K562 (cell line): ENCODE results near the gene KRTAP10-8. TPM values are rescaled to one million over a fixed set of nuclear protein-coding genes. Genes with fewer than 3 reads are reported as not detected.
A peak's percentile ranks its signal among the peaks of the same experiment; 100 is the strongest.

Source experiments
- CBX1 ChIP-seq: sonication (generic); IDR thresholded peaks from 2 replicates; pipeline ENCODE4 v1.6.1; 2016; ENCODE audit warnings: antibody characterized with exemption, low read depth, mild to moderate bottlenecking
- CC2D1A ChIP-seq: fragments of 450-650 bp; IDR thresholded peaks from 2 replicates; pipeline ENCODE4 v1.6.1; 2017; ENCODE audit warnings: mild to moderate bottlenecking
- DIDO1 ChIP-seq: fragments of 450-650 bp; IDR thresholded peaks from 2 replicates; pipeline ENCODE4 v1.6.1; 2016; ENCODE audit warnings: low read depth, missing biosample characterization, missing genetic modification characterization
- ELF2 ChIP-seq: fragments of 250-450 bp; sonication (Bioruptor Pico); IDR thresholded peaks from 2 replicates; pipeline ENCODE4 v1.5.0; 2021; ENCODE audit warnings: mild to moderate bottlenecking
- GABPA ChIP-seq: fragments of 200-800 bp; sonication (Bioruptor generic); conservative IDR thresholded peaks from 2 replicates; pipeline ENCODE4 v1.6.1; 2016; ENCODE audit warnings: low read depth, missing genetic modification characterization, missing compliant biosample characterization
- MAFG ChIP-seq: fragments of 450-650 bp; conservative IDR thresholded peaks from 2 replicates; pipeline ENCODE4 v1.6.1; 2016; ENCODE audit warnings: missing genetic modification characterization, missing compliant biosample characterization
- MEIS2 ChIP-seq: fragments of 450-650 bp; IDR thresholded peaks from 2 replicates; pipeline ENCODE4 v1.6.1; 2014; ENCODE audit warnings: mild to moderate bottlenecking; ENCODE audit not compliant: partially characterized antibody
- SMAD1 ChIP-seq: fragments of 150-350 bp; IDR thresholded peaks from 2 replicates; pipeline ENCODE4 v1.6.1; 2014; ENCODE audit warnings: low read length, low read depth; ENCODE audit not compliant: partially characterized antibody
- TCF3 ChIP-seq: sonication (generic); formaldehyde crosslinking; IDR thresholded peaks from 2 replicates; pipeline ENCODE4 v1.4.0; 2020; ENCODE audit warnings: mild to moderate bottlenecking, missing genetic modification reagents
- ZFP36 ChIP-seq: fragments of 150-350 bp; IDR thresholded peaks from 2 replicates; pipeline ENCODE4 v1.6.1; 2018; ENCODE audit warnings: low read length, low read depth; ENCODE audit not compliant: partially characterized antibody
- ZNF830 ChIP-seq: fragments of 250-450 bp; sonication (Bioruptor Pico); IDR thresholded peaks from 2 replicates; pipeline ENCODE4 v1.5.0; 2021; ENCODE audit warnings: mild to moderate bottlenecking
- ZSCAN29 ChIP-seq: fragments of 450-650 bp; IDR thresholded peaks from 2 replicates; pipeline ENCODE4 v1.6.1; 2017
- polyA plus RNA-seq, 8 experiments: library from polyadenylated mRNA; depleted of rRNA in 4 of 8; stranded (reverse) in 5 of 8; unstranded in 3 of 8; fragments of >200 nt; fragmentation: Nextera tagmentation in 2 of 8; fragmentation: Illumina TruSeq in 1 of 8; extraction: Ambion mirVana in 2 of 8; extraction: Trizol in 1 of 8; gene quantifications; 2 replicates each; pipeline versions ENCODE4 v1.2.1 to v1.2.3, GENCODE V29; 2011 to 2014; ENCODE audit warnings: inconsistent platforms in 1 of 8, missing spikeins in 1 of 8
- total RNA-seq, 7 experiments: library from RNA; depleted of rRNA in 6 of 7; stranded (reverse); fragments of >200 nt in 6 of 7; fragmentation: Illumina TruSeq in 2 of 7; extraction: Trizol in 2 of 7; gene quantifications; 2 replicates each; pipeline versions ENCODE4 v1.2.1 to v1.2.3, GENCODE V29; 2011 to 2021; ENCODE audit warnings: low replicate concordance in 1 of 7
- TF ChIP-seq, protein P1 (sequence below): sonication (generic); formaldehyde crosslinking; IDR thresholded peaks from 2 replicates; pipeline ENCODE4 v1.8.0; 2023; ENCODE audit warnings: mild to moderate bottlenecking, missing genetic modification reagents
- TF ChIP-seq, protein P2 (sequence below): fragments of 250-450 bp; sonication (Bioruptor Pico); IDR thresholded peaks from 2 replicates; pipeline ENCODE4 v1.8.0; 2022; ENCODE audit warnings: inconsistent platforms, mild to moderate bottlenecking, moderate library complexity, borderline replicate concordance
- TF ChIP-seq, protein P3 (sequence below): fragments of 250-450 bp; sonication (Bioruptor Pico); IDR thresholded peaks from 2 replicates; pipeline ENCODE4 v1.8.0; 2021; ENCODE audit warnings: mild to moderate bottlenecking, moderate library complexity
- TF ChIP-seq, protein P4 (sequence below), 2 experiments: IDR thresholded peaks in 1 of 2; conservative IDR thresholded peaks in 1 of 2; 2 replicates each; pipeline ENCODE4 v1.6.1; 2016; ENCODE audit warnings: low read depth in 2 of 2, mild to moderate bottlenecking in 1 of 2, missing compliant biosample characterization in 1 of 2, missing genetic modification characterization in 1 of 2, moderate library complexity in 1 of 2

KRTAP10-8 gene
- total and polyA plus RNA-seq, 9 of the 15 experiments (the other 6 are each of a cell fraction or from before 2014, with no cell fraction given): not detected

DNA sequence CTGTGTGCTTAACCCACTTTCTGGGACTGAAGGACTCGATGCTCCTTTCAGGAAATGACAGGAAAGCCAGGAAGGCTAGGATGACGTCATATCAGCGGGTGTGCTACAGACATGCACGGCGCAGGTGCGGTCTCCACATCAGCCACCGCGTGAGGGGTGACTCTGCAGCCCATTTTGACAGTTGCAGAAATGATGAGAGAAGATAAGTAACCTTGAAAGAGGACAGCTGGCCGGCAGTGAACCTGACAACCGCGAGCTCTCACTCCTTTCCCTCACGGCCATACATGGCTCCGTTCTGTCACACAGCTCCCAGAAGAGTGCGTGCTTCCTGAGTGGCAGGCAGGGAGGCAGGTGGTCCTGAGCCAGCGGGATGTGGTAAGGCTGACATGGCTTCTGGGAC lies 29.8 kb upstream of the KRTAP10-8 start (continued):
- TF ChIP-seq, protein P1, sequence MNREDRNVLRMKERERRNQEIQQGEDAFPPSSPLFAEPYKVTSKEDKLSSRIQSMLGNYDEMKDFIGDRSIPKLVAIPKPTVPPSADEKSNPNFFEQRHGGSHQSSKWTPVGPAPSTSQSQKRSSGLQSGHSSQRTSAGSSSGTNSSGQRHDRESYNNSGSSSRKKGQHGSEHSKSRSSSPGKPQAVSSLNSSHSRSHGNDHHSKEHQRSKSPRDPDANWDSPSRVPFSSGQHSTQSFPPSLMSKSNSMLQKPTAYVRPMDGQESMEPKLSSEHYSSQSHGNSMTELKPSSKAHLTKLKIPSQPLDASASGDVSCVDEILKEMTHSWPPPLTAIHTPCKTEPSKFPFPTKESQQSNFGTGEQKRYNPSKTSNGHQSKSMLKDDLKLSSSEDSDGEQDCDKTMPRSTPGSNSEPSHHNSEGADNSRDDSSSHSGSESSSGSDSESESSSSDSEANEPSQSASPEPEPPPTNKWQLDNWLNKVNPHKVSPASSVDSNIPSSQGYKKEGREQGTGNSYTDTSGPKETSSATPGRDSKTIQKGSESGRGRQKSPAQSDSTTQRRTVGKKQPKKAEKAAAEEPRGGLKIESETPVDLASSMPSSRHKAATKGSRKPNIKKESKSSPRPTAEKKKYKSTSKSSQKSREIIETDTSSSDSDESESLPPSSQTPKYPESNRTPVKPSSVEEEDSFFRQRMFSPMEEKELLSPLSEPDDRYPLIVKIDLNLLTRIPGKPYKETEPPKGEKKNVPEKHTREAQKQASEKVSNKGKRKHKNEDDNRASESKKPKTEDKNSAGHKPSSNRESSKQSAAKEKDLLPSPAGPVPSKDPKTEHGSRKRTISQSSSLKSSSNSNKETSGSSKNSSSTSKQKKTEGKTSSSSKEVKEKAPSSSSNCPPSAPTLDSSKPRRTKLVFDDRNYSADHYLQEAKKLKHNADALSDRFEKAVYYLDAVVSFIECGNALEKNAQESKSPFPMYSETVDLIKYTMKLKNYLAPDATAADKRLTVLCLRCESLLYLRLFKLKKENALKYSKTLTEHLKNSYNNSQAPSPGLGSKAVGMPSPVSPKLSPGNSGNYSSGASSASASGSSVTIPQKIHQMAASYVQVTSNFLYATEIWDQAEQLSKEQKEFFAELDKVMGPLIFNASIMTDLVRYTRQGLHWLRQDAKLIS (CRISPR knock-in tag): no peak
- TF ChIP-seq, protein P2, sequence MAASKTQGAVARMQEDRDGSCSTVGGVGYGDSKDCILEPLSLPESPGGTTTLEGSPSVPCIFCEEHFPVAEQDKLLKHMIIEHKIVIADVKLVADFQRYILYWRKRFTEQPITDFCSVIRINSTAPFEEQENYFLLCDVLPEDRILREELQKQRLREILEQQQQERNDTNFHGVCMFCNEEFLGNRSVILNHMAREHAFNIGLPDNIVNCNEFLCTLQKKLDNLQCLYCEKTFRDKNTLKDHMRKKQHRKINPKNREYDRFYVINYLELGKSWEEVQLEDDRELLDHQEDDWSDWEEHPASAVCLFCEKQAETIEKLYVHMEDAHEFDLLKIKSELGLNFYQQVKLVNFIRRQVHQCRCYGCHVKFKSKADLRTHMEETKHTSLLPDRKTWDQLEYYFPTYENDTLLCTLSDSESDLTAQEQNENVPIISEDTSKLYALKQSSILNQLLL: no peak
- TF ChIP-seq SMAD1: no peak
- TF ChIP-seq ELF2: no peak
- TF ChIP-seq, protein P3, sequence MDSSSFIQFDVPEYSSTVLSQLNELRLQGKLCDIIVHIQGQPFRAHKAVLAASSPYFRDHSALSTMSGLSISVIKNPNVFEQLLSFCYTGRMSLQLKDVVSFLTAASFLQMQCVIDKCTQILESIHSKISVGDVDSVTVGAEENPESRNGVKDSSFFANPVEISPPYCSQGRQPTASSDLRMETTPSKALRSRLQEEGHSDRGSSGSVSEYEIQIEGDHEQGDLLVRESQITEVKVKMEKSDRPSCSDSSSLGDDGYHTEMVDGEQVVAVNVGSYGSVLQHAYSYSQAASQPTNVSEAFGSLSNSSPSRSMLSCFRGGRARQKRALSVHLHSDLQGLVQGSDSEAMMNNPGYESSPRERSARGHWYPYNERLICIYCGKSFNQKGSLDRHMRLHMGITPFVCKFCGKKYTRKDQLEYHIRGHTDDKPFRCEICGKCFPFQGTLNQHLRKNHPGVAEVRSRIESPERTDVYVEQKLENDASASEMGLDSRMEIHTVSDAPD (CRISPR knock-in tag): no peak
- TF ChIP-seq, protein P4, sequence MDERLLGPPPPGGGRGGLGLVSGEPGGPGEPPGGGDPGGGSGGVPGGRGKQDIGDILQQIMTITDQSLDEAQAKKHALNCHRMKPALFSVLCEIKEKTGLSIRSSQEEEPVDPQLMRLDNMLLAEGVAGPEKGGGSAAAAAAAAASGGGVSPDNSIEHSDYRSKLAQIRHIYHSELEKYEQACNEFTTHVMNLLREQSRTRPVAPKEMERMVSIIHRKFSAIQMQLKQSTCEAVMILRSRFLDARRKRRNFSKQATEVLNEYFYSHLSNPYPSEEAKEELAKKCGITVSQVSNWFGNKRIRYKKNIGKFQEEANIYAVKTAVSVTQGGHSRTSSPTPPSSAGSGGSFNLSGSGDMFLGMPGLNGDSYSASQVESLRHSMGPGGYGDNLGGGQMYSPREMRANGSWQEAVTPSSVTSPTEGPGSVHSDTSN (CRISPR knock-in tag; IDR thresholded peaks at IDR 0.05; ENCODE audit: low read depth): no peak
- TF ChIP-seq, protein P4 (tag; conservative IDR thresholded peaks at IDR 0.05; ENCODE audit: low read depth): peak; percentile 86
- TF ChIP-seq TCF3 (CRISPR knock-in tag): no peak; the same call in 1 of the 2 replicates
- no peak for TF ChIP-seq ZNF830
- TF ChIP-seq GABPA (tag): peak; percentile 56
- peak; percentile 83 for TF ChIP-seq MEIS2
- no peak for TF ChIP-seq ZSCAN29
- TF ChIP-seq MAFG (tag): peak; percentile 59
- TF ChIP-seq ZFP36: no peak
- no peak for TF ChIP-seq CC2D1A
- no peak for TF ChIP-seq DIDO1
- no peak for TF ChIP-seq CBX1
